GM12878 (cell line): ENCODE results near the gene HAND1.

Source experiments
- CEBPB ChIP-seq, 2 experiments: fragments of 150-350 bp in 1 of 2; IDR thresholded peaks; 2 replicates each; pipeline ENCODE4 v1.6.1; 2012 to 2014; ENCODE audit warnings: low read depth in 2 of 2, low read length in 2 of 2, borderline replicate concordance in 1 of 2, inconsistent platforms in 1 of 2
- CTCF ChIP-seq, 3 experiments: IDR thresholded peaks in 2 of 3; conservative IDR thresholded peaks in 1 of 3; 2 replicates each; pipeline ENCODE4 v1.5.1; 2011; ENCODE audit warnings: low read depth in 3 of 3, low read length in 3 of 3, mild to moderate bottlenecking in 3 of 3, control low read depth in 2 of 3, moderate library complexity in 2 of 3, inconsistent platforms in 1 of 3, mixed read lengths in 1 of 3; ENCODE audit not compliant: control insufficient read depth in 2 of 3, insufficient read depth in 1 of 3; ENCODE audit errors: extremely low read depth in 1 of 3
- NKRF ChIP-seq: fragments of 450-650 bp; conservative IDR thresholded peaks from 2 replicates; pipeline ENCODE4 v1.6.1; 2017; ENCODE audit warnings: mild to moderate bottlenecking, moderate library complexity

- TF ChIP-seq CTCF (IDR thresholded peaks at IDR 0.05 in 2 of 3, conservative IDR thresholded peaks at IDR 0.05 in 1 of 3; ENCODE audit: control insufficient read depth in 2 of 3, extremely low read depth in 1 of 3, insufficient read depth in 1 of 3, low read depth in 3 of 3, low read length in 3 of 3): no peak
- TF ChIP-seq CEBPB (IDR thresholded peaks at IDR 0.05; ENCODE audit: borderline replicate concordance in 1 of 2, low read depth in 2 of 2, low read length in 2 of 2): no peak
- TF ChIP-seq NKRF: no peak
Observed at GRCh38 chr5:154440540-154440939, 37.5 kb downstream of the HAND1 start.
